Measurements from ENCODE around the gene ARHGAP22.
A peak's percentile ranks its signal among the peaks of the same experiment; 100 is the strongest.
"Not testable (repeated sequence)": the region's sequence is repeated elsewhere in the genome, so short reads cannot be mapped to it uniquely, and the experiment has no call there.

ARHGAP22 gene, protein sequence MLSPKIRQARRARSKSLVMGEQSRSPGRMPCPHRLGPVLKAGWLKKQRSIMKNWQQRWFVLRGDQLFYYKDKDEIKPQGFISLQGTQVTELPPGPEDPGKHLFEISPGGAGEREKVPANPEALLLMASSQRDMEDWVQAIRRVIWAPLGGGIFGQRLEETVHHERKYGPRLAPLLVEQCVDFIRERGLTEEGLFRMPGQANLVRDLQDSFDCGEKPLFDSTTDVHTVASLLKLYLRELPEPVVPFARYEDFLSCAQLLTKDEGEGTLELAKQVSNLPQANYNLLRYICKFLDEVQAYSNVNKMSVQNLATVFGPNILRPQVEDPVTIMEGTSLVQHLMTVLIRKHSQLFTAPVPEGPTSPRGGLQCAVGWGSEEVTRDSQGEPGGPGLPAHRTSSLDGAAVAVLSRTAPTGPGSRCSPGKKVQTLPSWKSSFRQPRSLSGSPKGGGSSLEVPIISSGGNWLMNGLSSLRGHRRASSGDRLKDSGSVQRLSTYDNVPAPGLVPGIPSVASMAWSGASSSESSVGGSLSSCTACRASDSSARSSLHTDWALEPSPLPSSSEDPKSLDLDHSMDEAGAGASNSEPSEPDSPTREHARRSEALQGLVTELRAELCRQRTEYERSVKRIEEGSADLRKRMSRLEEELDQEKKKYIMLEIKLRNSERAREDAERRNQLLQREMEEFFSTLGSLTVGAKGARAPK

GRCh38 chr10:48604991-48605508, at the start of gene ARHGAP22:
ARHGAP22 (minus strand) TSS chr10:48605073; CDS start chr10:48604796, 277 bp downstream.
- DNase-seq (ENCODE audit: low read depth in 2 of 2): no peak

DNA sequence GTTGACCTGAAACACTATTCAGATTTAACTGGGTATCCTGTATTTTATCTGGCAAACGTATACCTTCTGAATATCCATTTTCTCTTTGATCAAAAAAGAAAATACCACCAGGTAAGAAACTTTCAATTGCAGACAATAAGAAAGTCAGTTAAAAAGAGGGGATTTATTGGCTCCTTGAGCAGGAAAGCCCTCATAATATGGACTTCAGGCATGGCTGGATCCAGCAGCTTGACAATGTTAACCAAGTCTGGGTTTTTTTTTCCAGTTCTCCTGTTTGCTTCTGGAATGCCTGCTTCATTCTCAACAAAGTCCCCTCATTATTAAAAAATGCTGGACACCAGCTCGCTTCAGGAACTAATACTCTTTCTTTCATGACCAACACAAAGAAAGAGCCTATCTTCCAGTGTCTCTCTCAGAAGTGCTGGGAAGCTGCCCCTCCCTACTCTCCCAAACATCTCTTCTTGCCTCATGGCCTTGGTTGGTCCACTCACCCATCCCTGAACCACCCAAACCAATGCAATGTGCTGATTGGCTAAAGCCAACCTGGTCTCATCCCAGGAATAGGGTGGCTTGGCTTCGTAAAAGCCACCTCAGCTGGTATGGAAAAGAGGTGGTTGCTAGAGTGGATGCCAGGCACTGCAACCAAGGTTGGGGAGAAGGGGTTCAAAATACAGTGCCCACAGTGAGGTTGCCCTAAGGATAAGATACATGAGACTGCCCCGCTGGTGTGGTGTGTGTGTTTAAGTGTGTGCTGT, 49.2 kb upstream of the ARHGAP22 start:
- DNase-seq (ENCODE audit: low read depth in 2 of 2): no peak

GRCh38 chr10:48653347-48653746, 48.5 kb upstream of the ARHGAP22 start:
- no peak for DNase-seq (ENCODE audit: low read depth in 2 of 2)

DNA sequence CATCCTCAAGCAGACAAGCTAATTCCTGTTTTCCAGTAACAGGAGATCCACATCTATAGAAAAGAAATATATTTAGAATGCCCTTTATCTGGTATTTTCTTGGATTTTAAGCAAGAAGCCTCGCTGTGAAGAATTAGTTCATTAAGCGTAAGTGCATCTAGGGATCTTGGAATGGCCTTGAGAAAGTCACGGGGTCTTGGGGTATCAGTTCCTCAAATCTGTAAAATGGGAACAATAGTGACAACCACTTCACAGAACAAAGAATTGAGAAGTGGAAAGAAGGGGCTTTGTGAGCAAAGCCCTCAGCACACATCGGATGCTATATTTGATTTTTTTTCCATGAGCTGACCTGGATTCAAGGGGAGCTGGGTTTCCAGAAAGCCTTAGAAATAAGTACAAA, 47.5 kb upstream of the ARHGAP22 start:
- no peak for DNase-seq (ENCODE audit: low read depth in 2 of 2)

DNA sequence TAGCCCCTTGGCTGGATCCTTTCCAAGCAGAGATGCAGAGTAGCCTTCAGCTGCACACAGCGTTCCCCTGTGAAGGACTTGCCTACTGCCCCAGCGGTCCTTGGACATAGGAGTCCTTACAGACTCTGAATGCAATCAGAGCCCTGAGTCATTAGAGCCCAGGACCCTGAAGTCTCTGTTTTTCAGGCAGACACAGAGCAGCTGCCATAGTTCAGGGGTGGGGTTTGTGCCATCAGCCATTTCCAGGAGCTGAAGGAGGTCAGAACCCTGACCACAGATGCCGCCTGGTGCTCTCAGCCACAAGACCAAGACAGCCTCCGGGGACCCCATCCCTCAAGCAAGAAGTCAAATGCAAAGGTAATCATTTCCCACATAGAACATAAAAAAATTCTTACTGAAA, 47.0 kb upstream of the ARHGAP22 start:
- DNase-seq (ENCODE audit: low read depth in 2 of 2): no peak

DNA sequence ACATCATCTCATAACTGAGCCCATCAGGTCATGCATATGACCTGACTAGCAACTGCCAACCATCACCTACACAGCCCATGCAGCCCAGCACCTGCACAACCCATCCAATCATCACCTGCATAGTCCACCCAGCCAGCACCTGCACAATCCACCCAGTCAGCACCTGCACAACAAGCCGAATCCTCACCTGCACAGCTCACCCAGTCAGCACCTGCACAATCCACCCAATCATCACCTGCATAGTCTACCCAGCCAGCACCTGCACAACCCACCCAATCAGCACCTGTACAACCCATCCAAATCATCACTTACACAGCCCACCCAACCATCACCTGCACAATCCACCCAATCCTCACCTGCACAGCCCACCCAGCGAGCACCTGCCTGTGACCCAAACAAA, 46.4 kb upstream of the ARHGAP22 start:
- no peak for DNase-seq (ENCODE audit: low read depth in 2 of 2)

DNA sequence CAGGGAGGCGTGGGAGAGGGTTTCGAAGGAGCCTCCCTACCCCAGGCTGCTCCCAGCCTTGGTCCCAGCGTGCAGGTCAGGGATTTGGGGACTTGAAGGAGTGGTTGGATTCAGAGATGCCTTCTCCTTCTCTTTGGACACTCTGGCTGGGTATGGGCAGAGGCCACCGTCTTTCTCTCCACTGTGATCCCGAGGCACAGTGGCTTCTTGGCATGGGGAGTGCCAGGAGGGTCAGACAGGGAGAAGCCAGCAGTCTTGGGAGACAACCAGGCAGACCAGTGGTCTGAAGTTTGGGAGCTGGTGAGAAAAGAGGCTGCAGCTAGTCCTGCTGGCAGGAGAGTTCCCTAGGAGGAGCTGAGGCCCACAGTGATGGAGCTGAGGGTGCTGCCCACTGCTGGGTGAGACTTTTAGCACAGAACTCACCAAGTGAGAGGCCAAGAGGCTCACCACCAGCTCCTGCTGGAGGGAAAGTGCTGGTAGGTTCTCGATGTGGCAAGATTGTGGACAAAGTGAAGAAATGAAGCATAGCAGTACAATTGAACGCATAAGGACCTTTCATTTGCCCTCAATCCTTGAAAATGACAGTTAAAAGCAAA, 44.6 kb upstream of the ARHGAP22 start:
- DNase-seq (ENCODE audit: low read depth in 2 of 2): no peak

- no peak for DNase-seq (ENCODE audit: low read depth in 2 of 2)
Measured at GRCh38 chr10:48648172-48648942, 43.5 kb upstream of the ARHGAP22 start.

GRCh38 chr10:48647073-48647472, 42.2 kb upstream of the ARHGAP22 start:
- DNase-seq (ENCODE audit: low read depth in 2 of 2): not testable (repeated sequence)

GRCh38 chr10:48645600-48645999, 40.7 kb upstream of the ARHGAP22 start:
- no peak for DNase-seq (ENCODE audit: low read depth in 2 of 2)

DNA sequence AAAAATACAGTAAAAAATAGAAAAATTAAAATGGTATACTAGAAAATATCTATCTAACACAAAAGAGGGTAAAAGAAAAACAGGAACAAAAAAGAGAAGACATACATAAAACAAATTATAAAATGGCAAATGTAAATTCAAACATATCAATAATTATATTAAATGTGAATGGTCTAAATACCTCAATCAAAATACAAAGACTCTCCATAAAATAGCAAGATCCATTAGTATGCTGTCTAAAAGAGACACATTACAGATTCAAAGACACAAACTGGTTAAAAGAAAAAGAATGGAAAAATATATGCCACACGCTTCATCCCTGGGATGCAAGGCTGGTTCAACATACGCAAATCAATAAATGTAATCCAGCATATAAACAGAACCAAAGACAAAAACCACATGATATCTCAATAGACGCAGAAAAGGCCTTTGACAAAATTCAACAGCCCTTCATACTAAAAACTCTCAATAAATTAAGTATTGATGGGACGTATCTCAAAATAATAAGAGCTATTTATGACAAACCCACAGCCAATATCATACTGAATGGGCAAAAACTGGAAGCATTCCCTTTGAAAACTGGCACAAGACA, 36.3 kb upstream of the ARHGAP22 start:
- DNase-seq (ENCODE audit: low read depth in 2 of 2): not testable (repeated sequence)

DNA sequence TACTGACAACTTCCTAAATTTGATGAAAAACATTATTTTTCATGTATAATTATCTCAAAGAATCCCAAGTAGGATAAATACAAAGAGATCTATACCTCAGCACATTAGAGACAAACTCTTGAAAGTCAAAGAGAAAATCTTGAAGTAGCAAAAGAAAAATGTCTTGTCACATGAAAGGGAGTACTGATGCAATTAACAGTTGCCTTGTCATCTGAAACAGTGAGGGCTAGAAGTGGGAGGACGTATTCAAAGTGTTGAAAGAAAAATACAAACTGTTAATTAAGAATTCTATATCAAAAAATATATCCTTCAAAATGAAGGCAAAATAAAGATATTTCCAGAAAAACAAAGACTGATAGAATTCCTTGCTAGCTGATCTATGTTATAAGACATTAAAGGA, 35.5 kb upstream of the ARHGAP22 start:
- no peak for DNase-seq (ENCODE audit: low read depth in 2 of 2)

DNA sequence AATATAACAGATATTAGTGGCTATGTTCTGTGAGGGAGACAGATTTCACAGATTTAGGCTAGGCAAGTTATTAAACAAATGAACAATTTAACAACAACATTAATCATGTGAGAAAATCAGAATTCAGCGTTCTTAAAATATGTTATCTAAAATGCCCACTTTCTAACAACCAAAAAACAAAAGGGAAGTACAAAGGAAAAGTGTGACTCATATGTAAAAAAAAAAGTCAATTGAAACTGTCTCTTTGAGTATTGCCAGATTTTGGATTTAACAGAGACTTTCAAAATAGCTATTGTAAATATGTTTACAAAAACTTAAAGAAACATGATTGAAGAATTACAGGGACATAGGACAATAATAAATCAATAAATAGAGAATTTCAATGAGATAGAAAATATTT, 34.8 kb upstream of the ARHGAP22 start:
- DNase-seq (ENCODE audit: low read depth in 2 of 2): no peak

- no peak for DNase-seq (ENCODE audit: low read depth in 2 of 2)
Measured at GRCh38 chr10:48638739-48639527, 34.1 kb upstream of the ARHGAP22 start.

- DNase-seq (ENCODE audit: low read depth in 2 of 2): no peak
Measured at GRCh38 chr10:48638158-48638557, 33.3 kb upstream of the ARHGAP22 start.

- no peak for DNase-seq (ENCODE audit: low read depth in 2 of 2)
Measured at GRCh38 chr10:48636901-48637300, 32.0 kb upstream of the ARHGAP22 start.

GRCh38 chr10:48636231-48636630, 31.4 kb upstream of the ARHGAP22 start:
- DNase-seq (ENCODE audit: low read depth in 2 of 2): no peak

GRCh38 chr10:48634984-48635557, 30.2 kb upstream of the ARHGAP22 start:
- DNase-seq (ENCODE audit: low read depth in 2 of 2): no peak

GRCh38 chr10:48634198-48634983, 29.5 kb upstream of the ARHGAP22 start:
- peak in 1 of 2 donors; percentile 18 for DNase-seq (ENCODE audit: low read depth in 2 of 2)

Measured in activated CD4-positive, alpha-beta T cell treated with anti-CD3 and anti-CD28 coated beads for 24 hours (primary cell).